GM12878 (cell line): Measurements from ENCODE around the gene SORBS2. TPM values are rescaled to one million over a fixed set of nuclear protein-coding genes. Genes with fewer than 3 reads are reported as not detected.

Experiments used
- ASH2L ChIP-seq: fragments of 300-600, 200-600 bp; sonication (generic); IDR thresholded peaks from 2 replicates; pipeline ENCODE4 v1.6.1; 2017; ENCODE audit warnings: low read depth, mild to moderate bottlenecking, borderline replicate concordance
- BMI1 ChIP-seq: fragments of 450-650 bp; IDR thresholded peaks from 2 replicates; pipeline ENCODE4 v1.6.1; 2016; ENCODE audit warnings: mild to moderate bottlenecking, moderate library complexity, borderline replicate concordance
- CBX3 ChIP-seq: fragments of 200-600 bp; sonication (generic); IDR thresholded peaks from 2 replicates; pipeline ENCODE4 v1.6.1; 2016; ENCODE audit warnings: low read depth, borderline replicate concordance
- EP300 ChIP-seq, 2 experiments: fragments of 150-350 bp in 1 of 2; IDR thresholded peaks; 2 replicates each; pipeline ENCODE4 v1.6.1; 2011 to 2012; ENCODE audit warnings: low read depth in 2 of 2, low read length in 2 of 2, borderline replicate concordance in 1 of 2, improper control_type of control experiment in 1 of 2, inconsistent platforms in 1 of 2; ENCODE audit not compliant: control insufficient read depth in 1 of 2
- PML ChIP-seq: IDR thresholded peaks from 2 replicates; pipeline ENCODE4 v1.6.1; 2012; ENCODE audit warnings: low read length, inconsistent platforms
- RELA ChIP-seq: fragments of 450-650 bp; IDR thresholded peaks from 2 replicates; pipeline ENCODE4 v1.8.0; 2014; ENCODE audit warnings: borderline replicate concordance; ENCODE audit not compliant: partially characterized antibody
- SMAD5 ChIP-seq: IDR thresholded peaks from 2 replicates; pipeline ENCODE4 v1.6.1; 2016; ENCODE audit warnings: antibody characterized with exemption, low read depth
- ZZZ3 ChIP-seq: IDR thresholded peaks from 2 replicates; pipeline ENCODE4 v1.6.1; 2011; ENCODE audit warnings: low read depth; ENCODE audit not compliant: control insufficient read depth, insufficient read length
- polyA plus RNA-seq, 11 experiments: library from polyadenylated mRNA; depleted of rRNA in 4 of 11; unstranded in 6 of 11; stranded (reverse) in 5 of 11; fragments of >200 nt; fragmentation: Nextera tagmentation in 4 of 11; fragmentation: Illumina TruSeq in 1 of 11; extraction: Ambion mirVana in 4 of 11; extraction: Trizol in 1 of 11; gene quantifications; 1 replicate in 1 of 11; 2 replicates in 10 of 11; pipeline versions ENCODE4 v1.2.1 to v1.2.3, GENCODE V29; 2011 to 2016; ENCODE audit warnings: inconsistent platforms in 2 of 11, missing spikeins in 2 of 11, low read depth in 1 of 11
- total RNA-seq, 4 experiments: library from RNA; depleted of rRNA in 3 of 4; stranded (reverse); fragments of >200 nt in 3 of 4; fragmentation: Illumina TruSeq in 1 of 4; extraction: Trizol in 1 of 4; gene quantifications; 2 replicates each; pipeline versions ENCODE4 v1.2.1 to v1.2.3, GENCODE V29; 2013 to 2021
- TF ChIP-seq, protein P1 (sequence below): fragments of 450-650 bp; IDR thresholded peaks from 2 replicates; pipeline ENCODE4 v1.6.1; 2017; ENCODE audit warnings: low read depth, mild to moderate bottlenecking, moderate library complexity
- TF ChIP-seq, protein P2 (sequence below): fragments of 450-650 bp; IDR thresholded peaks from 2 replicates; pipeline ENCODE4 v1.6.1; 2017; ENCODE audit warnings: borderline replicate concordance
- TF ChIP-seq, protein P3 (sequence below): fragments of 150-350 bp; IDR thresholded peaks from 2 replicates; pipeline ENCODE4 v1.6.1; 2016; ENCODE audit warnings: low read depth, low read length
- TF ChIP-seq, protein P4 (sequence below): fragments of 450-650 bp; formaldehyde crosslinking; IDR thresholded peaks from 2 replicates; pipeline ENCODE4 v1.4.0; 2022; ENCODE audit warnings: mild to moderate bottlenecking, moderate library complexity

Gene SORBS2
- total and polyA plus RNA-seq, 10 of the 15 experiments (the other 5 are each of a cell fraction or from before 2014, with no cell fraction given), result 0.06 to 3.0 (median 0.79) TPM

DNA sequence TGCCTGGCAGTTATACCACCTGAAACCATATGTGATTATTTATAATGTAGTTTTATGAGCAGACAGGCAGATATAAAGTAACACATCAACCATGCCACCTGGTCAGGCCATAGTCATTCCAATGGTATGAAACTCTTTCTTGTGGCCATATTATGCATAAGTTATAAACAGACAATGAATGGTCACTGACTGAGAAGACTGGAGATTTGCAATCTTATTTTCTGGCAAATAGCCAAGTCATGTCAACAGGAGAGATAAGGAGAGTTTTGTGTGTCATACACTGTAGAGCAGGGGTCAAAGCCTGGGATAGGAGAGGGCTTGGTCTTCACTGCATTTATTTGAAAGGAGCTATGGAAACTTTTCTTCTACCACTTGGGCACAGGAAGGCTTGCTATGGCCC lies 29.5 kb downstream of the SORBS2 start (continued):
- TF ChIP-seq, protein P1, sequence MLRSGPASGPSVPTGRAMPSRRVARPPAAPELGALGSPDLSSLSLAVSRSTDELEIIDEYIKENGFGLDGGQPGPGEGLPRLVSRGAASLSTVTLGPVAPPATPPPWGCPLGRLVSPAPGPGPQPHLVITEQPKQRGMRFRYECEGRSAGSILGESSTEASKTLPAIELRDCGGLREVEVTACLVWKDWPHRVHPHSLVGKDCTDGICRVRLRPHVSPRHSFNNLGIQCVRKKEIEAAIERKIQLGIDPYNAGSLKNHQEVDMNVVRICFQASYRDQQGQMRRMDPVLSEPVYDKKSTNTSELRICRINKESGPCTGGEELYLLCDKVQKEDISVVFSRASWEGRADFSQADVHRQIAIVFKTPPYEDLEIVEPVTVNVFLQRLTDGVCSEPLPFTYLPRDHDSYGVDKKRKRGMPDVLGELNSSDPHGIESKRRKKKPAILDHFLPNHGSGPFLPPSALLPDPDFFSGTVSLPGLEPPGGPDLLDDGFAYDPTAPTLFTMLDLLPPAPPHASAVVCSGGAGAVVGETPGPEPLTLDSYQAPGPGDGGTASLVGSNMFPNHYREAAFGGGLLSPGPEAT, result no peak
- TF ChIP-seq, protein P2, sequence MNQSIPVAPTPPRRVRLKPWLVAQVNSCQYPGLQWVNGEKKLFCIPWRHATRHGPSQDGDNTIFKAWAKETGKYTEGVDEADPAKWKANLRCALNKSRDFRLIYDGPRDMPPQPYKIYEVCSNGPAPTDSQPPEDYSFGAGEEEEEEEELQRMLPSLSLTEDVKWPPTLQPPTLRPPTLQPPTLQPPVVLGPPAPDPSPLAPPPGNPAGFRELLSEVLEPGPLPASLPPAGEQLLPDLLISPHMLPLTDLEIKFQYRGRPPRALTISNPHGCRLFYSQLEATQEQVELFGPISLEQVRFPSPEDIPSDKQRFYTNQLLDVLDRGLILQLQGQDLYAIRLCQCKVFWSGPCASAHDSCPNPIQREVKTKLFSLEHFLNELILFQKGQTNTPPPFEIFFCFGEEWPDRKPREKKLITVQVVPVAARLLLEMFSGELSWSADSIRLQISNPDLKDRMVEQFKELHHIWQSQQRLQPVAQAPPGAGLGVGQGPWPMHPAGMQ, result no peak
- TF ChIP-seq ASH2L, result no peak
- TF ChIP-seq ZZZ3, result no peak
- no peak for TF ChIP-seq SMAD5
- no peak for TF ChIP-seq BMI1
- no peak for TF ChIP-seq RELA
- no peak for TF ChIP-seq EP300 (IDR thresholded peaks at IDR 0.05; ENCODE audit: borderline replicate concordance in 1 of 2, control insufficient read depth in 1 of 2, low read depth in 2 of 2, low read length in 2 of 2)
- no peak for TF ChIP-seq PML
- TF ChIP-seq, protein P3, sequence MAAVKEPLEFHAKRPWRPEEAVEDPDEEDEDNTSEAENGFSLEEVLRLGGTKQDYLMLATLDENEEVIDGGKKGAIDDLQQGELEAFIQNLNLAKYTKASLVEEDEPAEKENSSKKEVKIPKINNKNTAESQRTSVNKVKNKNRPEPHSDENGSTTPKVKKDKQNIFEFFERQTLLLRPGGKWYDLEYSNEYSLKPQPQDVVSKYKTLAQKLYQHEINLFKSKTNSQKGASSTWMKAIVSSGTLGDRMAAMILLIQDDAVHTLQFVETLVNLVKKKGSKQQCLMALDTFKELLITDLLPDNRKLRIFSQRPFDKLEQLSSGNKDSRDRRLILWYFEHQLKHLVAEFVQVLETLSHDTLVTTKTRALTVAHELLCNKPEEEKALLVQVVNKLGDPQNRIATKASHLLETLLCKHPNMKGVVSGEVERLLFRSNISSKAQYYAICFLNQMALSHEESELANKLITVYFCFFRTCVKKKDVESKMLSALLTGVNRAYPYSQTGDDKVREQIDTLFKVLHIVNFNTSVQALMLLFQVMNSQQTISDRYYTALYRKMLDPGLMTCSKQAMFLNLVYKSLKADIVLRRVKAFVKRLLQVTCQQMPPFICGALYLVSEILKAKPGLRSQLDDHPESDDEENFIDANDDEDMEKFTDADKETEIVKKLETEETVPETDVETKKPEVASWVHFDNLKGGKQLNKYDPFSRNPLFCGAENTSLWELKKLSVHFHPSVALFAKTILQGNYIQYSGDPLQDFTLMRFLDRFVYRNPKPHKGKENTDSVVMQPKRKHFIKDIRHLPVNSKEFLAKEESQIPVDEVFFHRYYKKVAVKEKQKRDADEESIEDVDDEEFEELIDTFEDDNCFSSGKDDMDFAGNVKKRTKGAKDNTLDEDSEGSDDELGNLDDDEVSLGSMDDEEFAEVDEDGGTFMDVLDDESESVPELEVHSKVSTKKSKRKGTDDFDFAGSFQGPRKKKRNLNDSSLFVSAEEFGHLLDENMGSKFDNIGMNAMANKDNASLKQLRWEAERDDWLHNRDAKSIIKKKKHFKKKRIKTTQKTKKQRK, result no peak
- no peak for TF ChIP-seq CBX3
- TF ChIP-seq, protein P4, sequence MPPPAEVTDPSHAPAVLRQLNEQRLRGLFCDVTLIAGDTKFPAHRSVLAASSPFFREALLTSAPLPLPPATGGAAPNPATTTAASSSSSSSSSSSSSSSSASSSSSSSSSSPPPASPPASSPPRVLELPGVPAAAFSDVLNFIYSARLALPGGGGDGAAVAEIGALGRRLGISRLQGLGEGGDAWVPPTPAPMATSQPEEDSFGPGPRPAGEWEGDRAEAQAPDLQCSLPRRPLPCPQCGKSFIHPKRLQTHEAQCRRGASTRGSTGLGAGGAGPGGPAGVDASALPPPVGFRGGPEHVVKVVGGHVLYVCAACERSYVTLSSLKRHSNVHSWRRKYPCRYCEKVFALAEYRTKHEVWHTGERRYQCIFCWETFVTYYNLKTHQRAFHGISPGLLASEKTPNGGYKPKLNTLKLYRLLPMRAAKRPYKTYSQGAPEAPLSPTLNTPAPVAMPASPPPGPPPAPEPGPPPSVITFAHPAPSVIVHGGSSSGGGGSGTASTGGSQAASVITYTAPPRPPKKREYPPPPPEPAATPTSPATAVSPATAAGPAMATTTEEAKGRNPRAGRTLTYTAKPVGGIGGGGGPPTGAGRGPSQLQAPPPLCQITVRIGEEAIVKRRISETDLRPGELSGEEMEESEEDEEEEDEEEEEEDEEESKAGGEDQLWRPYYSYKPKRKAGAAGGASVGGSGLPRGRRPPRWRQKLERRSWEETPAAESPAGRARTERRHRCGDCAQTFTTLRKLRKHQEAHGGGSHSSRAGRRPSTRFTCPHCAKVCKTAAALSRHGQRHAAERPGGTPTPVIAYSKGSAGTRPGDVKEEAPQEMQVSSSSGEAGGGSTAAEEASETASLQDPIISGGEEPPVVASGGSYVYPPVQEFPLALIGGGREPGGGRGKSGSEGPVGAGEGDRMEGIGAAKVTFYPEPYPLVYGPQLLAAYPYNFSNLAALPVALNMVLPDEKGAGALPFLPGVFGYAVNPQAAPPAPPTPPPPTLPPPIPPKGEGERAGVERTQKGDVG (CRISPR knock-in tag), result no peak
- TF ChIP-seq, all 136 proteins: peak for 0
